GM18951 (cell line): ENCODE results near the gene BZW2.

ENCODE experiments used
- POLR2A ChIP-seq: IDR thresholded peaks from 4 replicates; pipeline ENCODE4 v1.6.1; 2011; ENCODE audit warnings: mild to moderate bottlenecking; ENCODE audit not compliant: insufficient read length, insufficient read depth; ENCODE audit errors: extremely low read depth
- in situ Hi-C: fragments of 300-500 bp; cut with MboI; formaldehyde crosslinking; loops from one replicate; pipeline ENCODE4 v1.12.0; 2022; ENCODE audit warnings: low sequenced_read_pairs, mixed read lengths, inconsistent platforms; ENCODE audit not compliant: unreplicated experiment

The BZW2 gene

GRCh38 chr7:16630654-16631053, 15.3 kb upstream of the BZW2 start:
- no peak for TF ChIP-seq POLR2A
- in situ Hi-C loops, result no loop called here

- in situ Hi-C loops, result no loop called here
- TF ChIP-seq POLR2A, result no peak
Measured at GRCh38 chr7:16634271-16634738, 11.7 kb upstream of the BZW2 start.

DNA sequence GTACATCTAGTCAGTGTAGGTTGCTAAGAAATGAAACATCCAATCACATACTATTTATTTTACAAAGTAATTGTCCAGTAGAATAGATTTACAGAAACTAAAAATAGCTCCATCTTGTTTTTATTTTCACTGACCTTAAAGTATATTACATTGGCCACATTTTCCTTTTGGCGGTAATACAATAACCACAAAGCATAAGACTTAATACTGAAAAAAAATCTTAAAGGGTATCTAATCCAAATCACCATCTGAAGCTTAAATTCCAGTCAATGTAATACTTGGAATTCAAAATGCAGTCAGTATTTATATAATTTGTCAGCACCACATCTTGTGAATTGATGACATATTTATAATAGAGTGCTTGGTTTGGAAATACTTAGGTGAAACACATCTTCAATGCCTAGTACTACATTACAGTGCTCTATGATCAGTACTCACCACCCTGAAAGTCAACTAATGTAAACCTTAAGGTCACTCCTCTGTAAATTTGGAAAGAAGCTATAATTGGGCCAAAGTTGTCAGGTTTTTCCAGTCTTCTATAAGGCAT, 9.4 kb upstream of the BZW2 start:
- in situ Hi-C loops, result no loop called here
- TF ChIP-seq POLR2A, result no peak

- no peak for TF ChIP-seq POLR2A
- in situ Hi-C loops, result no loop called here
Measured at GRCh38 chr7:16637379-16637778, 8.6 kb upstream of the BZW2 start.

DNA sequence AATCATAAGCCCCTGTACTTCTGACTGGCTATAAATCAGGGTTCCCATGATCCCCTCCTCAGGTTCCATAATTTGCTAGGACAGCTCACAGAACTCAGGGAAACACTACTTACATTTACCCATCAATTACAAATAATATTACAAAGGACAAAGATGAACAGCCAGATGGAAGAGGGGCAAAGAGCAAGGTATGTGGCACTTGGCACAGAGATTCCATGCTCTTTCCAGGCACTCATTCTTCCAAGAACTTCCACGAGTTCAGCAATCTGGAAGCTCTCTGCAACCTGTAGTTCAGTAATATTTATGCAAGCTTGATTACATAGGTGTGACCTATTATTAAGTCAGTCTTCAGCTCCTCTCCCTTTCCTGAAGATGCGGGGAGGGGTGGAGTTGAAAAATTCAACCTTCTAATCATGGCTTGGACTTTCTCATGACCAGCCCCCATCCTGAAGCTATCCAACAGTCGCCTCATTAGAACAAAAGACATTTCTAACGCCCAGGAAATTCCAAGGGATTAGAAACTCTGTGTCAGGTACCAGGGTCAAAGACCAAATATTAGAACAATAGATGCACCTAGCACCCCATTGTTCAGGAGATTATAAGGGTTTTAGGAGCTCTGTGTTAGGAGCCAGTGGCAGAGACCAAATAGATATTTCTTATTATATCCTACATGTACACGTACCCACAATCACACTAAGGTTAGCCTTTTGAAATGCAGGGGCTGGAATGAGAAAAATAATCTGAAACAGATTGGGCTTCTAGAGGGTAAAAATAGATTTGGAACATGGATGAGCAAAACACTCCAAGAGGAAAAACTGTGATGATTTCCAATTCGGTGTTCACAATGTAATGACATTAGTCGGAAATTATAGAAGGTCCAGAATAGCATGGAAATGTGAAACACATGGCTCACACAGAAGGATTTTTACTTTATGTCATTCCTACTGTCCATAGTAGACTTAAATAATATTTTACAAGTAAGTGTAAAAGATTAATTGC, 7.4 kb upstream of the BZW2 start:
- in situ Hi-C loops, result no loop called here
- no peak for TF ChIP-seq POLR2A

DNA sequence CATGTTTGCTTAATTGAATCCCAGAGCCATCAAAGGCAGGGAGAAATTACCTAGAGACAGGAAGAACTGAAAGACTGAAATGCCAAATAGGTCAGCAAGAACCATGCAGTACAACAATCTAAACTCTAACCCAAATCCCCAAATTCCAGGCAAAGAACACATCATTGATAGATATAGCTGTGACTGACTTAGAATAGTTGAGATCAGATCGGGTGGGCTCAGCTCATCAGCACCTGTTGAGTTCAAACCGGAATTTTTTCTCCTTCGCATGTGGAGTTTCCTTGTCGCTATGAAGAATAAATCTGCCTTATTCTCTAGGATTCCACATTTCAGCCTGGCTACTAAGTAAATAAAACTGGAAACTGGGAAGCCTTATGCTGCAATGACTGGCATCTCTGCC, 1.8 kb upstream of the BZW2 start:
- no peak for TF ChIP-seq POLR2A
- in situ Hi-C loops, result no loop called here

DNA sequence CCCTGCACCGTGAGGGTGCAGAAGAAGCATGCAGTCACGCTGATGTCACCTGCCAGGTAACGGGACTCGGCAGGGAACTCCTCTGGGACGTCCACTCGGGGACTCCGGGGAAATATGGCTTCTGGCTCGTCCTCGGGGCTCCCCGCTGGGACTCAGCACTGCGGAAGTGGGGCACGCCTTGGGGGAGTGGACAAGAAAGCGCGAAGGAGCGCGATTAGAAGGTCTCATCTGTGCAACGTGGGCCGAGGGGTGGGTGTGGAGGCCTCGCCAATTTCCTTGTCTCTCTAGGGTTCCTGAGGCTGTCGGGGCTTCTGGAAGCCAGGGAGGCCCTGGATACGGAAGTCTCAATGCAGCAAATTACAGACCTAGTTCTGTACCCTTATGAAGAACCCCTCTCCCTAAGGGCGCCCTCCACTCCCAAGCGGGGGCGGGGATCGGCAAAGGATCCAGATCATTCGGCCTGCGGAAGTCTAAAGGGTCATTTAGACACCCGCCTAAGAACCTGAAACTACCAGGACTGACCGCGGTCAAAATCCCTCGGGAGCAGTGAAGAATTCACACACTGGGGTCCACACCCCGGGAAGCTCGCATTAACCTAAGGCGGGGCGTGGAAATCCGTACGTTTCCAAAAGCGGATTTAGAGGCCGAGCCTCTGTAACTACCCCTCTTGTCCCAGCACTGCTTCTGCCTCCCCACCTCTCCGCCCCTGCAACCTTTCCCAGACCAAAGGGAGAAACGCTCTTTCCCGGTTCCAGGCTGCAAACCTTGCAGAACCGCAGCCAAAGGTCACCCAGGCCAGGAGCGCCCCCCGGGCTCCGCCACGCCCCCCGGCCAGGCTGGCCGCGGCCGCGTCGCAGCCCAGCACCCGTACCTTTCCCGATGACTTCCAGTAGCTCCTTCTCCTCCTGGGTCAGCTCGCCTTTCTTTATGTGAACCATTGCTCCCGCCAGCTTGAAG, 1.1 kb upstream of the BZW2 start:
- no peak for TF ChIP-seq POLR2A
- in situ Hi-C loops, result no loop called here

DNA sequence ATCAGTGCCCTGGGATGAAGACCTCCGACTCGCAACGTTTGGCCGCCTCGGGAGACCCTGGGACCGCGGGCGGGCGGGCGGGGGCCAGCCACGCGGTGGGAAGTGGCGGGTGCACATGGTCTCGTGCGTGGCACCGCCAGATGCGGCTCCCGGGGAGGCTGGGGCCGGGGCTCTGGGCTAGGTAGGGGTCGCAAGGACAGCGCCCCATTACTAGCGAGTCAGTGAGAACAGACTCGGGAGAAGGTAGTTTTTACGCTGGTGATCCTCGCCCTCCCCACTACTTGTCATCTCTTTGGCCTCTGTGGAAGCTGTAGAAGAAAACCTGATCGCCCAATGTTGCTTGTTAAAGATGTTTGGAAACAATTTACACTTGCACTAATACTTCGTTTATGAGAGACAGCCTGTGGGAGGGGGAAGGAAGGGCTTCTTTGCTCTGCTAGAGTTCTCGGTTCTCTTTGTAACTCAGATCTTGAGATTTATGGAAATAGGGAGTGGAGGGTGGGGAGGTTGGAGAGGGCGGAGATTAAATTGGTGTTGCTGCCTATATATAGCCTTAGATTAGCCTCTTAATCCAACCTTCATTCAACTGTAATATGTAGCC, 591 bp downstream of the BZW2 start:
- in situ Hi-C loops, result no loop called here
- TF ChIP-seq POLR2A, result no peak

GRCh38 chr7:16647435-16647960, 1.5 kb downstream of the BZW2 start:
- TF ChIP-seq POLR2A, result no peak
- in situ Hi-C loops, result no loop called here

GRCh38 chr7:16648551-16648950, 2.6 kb downstream of the BZW2 start:
- TF ChIP-seq POLR2A, result no peak
- in situ Hi-C loops, result no loop called here

DNA sequence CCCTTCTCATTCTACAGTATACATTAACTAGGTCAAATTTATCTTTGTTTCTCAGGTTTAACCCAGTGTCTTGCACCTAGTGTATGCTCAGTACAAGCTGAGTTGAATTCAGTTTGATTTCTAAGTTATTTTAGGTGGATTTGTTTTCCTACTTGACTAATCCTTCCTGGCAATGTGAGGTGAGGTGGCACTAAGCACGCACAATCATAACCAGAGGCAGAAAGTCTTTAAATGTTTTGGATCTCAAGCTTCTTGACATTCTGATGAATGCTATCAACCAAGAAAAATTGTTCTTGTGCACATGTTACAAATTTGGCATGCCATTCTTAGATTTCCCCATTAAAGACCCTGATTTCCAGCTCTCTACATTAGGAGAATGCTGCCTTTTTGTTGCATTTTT, 3.2 kb downstream of the BZW2 start:
- TF ChIP-seq POLR2A, result no peak
- in situ Hi-C loops, result no loop called here

- no peak for TF ChIP-seq POLR2A
- in situ Hi-C loops, result no loop called here
Measured at GRCh38 chr7:16650266-16650665, 4.3 kb downstream of the BZW2 start.
